ENCODE data around the gene JARID2.

JARID2 gene

DNA sequence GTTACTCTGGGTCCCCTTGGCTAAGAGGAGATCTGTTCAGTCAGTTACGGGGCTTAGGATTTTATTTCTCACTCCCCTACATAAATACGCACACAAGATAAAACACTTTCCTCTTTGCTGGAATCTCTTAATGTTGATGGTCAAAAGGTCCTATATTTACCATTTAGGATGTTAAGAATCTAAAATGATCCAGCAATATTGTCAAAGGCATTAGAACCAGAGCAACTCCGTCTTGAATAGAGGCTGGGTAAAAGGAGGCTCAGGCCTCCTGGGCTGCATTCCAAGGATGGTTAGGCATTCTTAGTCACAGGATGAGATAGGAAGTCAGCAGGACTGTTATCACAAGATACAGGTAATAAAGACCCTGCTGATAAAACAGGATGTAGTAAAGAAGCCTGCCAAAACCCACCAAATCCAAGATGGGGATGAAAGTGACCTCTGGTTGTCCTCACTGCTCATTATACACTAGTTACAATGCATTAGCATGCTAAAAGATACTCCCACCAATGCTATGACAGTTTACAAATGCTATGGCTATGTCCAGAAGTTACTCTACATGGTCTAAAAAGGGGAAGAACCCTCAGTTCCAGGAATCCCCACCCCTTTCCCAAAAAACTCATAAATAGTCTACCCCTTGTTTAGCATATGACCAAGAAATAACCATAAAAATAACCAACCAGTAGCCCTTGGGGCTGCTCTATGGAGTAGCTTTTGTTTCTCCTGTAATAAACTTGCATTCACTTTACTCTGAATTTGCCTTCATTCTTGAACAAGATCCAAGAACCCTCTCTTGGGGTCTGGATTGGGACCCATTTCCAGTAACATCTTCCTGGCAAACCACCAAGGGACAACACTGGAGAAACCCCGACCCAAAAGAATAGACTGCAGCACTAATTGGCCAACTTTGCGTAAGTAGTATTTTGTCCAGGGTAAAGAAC lies 309.5 kb downstream of the JARID2 start:
- DNase-seq: no peak

DNA sequence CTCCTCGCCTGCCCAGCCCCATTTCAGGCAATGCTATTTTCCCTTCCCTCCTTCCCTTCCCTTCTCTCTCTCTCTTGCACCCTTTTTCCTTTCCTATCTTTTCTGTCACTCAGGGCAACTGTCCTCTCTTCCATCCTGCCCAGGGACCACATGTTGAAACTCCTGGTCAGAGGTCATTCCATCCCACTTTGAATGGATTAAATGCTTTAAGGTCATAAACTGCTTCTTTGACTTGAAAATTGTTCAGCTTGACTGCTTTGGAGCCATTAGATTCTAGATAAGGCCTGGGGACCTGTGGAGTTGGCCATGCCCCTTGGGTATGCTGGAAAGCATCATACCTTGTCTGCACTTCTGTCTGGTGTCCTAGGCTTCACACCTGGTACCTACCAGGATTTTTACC lies 310.8 kb downstream of the JARID2 start:
- no peak for DNase-seq

DNA sequence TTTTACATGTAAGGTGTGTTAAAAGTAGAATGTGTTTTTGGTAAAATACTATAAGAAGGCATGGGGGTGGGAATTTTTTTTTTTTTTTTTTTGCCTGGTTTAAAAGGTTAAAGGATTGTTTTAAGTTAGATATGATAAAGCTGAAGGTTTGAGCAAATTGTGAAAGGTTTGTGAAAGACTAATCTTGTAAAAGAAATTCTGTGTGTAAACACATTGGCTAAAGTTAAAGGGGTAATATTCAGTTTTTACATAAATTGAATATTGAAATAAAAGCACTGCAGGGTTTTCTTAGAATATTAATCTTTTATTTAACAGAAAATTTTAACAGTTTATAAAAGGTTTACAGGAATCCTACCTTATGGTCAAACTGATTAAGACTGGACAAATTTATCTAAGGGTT lies 311.3 kb downstream of the JARID2 start:
- no peak for DNase-seq

DNA sequence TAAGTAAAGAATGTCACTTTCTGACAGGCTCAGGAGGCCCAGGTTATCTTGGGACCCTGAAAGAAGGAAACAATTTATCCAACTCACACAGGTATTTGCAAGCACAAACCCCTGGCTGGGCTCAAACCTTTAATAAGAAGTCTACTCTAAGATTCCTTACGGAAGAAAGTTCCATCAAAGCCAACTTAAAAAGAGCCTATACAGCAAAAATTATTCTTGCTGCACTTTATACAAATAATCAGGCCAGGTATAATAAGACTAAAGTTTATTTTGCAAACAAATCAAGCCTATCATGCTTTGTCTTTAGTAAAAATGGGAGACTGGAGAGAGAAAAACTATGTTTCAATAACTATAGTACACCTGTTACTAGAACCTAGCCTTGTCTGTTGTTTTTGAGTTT lies 314.8 kb downstream of the JARID2 start:
- no peak for DNase-seq

DNA sequence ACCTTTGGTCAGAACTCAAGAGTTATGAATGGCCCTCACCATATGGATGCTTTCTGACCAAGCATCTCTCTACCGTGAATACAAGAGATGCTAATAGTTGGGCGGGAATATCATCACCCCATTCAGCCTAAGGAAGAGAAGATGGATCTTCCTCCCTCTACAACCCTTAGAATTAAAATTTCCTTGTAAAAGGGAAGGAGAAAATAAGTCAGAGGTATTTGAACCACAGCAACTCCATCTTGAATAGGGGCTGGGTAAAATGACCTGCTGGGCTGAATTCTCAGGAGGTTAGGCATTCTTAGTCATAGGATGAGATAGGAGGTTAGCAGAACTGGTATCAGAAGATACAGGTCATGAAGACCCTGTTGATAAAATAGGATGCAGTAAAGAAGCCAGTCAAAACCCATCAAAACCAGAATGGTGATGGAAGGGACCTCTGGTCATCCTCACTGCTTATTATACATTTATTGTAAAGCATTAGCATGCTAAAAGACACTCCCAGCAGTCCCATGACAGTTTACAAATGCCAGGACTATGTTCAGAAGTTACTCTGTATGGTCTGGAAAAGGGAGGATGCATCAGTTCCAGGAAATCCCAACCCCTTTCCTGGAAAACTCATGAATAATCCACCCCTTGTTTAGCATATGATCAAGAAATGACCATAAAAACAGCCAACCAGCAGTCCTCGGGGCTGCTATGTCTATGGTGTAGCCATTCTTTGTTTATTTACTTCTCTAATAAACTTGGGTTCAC lies 315.8 kb downstream of the JARID2 start:
- no peak for DNase-seq

DNA sequence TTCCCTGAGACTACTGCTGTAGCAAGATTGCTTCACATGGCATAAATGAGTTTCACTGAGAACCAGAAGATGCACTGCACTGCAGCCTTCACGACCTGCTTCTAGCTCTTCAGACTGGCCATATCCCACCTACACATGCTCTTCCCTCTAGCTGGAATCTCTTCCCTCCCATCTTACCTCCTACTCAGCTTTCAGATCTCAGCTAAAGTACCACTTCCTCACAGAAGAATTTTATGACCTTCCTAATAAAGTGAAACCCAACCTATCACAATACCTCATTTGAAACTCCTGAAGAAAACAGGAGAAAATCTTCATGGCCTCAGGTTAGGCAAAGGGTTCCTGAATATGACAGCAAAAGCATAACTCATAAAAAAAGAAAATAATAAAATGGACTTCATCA lies 317.1 kb downstream of the JARID2 start:
- DNase-seq: no peak

DNA sequence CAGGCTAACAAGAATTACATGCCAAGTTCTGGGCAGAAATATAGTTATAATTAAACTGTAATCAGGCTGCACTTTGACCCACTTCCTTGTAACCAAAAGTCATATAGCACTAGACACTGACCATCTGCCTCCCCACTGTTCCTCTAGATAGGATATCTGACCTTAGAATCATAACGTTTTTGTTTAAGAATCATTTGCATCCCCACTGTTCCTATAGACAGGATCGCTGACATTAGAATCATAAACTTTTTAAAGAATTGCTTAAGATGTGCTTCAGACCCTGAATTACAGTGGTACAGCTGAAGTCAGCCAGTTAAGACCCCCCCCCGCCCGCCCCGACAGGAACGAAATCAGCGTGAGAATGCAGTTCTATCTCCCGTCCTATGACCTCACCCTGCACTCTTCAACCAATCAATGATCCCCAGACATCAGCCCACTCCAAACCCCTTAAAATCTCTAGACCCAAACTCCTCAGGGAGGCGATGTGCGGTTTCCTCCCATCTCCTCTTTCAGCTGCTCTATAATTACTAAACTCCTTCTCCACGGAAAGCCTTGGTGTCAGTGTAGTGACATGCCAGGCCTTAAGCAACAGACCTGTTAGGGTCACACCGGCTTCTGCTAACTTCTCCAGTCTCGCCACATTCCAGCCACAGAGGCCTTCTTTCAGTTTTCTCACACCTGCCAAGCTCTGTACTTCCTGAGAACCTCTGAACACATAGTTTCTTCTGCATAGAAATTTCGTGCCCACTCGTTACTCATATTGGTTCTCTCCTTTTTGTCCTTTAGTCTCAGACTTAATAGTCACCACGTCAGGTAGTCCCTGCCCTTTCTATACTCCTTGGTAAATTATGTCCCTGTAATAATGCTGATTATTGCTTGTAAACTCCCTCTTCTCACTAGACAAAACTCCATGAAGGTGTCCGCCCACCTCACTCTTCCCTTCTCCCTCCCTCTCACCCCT lies 323.4 kb downstream of the JARID2 start:
- no peak for DNase-seq

DNA sequence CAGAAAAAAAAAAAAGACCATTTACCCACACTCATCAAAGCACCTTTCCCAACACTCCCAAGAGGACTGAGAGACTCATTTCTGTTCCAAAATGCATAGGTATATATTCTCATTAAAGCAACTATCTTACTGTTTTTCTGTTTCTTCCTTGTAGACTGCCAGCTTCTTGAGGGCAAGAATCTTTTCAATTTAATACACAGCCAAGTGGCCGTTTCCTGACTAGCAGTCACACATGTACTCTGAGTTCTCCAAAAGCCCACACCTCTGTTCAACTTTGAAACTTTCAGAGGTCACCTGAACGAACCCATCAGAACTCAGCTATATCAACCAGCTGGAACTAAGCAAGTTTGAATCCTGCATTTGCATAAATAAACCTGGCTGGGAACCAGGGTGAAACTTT lies 324.3 kb downstream of the JARID2 start:
- DNase-seq: no peak

Data from fibroblast of upper back skin (primary cell).